NCI-H1105 treated with DMSO at 0.1 percent for 48 hours (cell line): ENCODE results near the gene RAI1.

Experiments
- DNase-seq: peaks from one replicate; lab custom pipeline; 2025; lab: John Stamatoyannopoulos, UW

Gene RAI1

GRCh38 chr17:17750881-17751280 is 69.6 kb downstream of the RAI1 start:
- DNase-seq = no peak

GRCh38 chr17:17751489-17752088 is 70.3 kb downstream of the RAI1 start:
- DNase-seq = no peak

- DNase-seq = no peak
Observed at GRCh38 chr17:17752089-17752820, 71.0 kb downstream of the RAI1 start.

GRCh38 chr17:17752821-17753321 is 71.6 kb downstream of the RAI1 start:
- no peak for DNase-seq

GRCh38 chr17:17754719-17755686 is 73.7 kb downstream of the RAI1 start:
- no peak for DNase-seq

GRCh38 chr17:17755715-17756114 is 74.5 kb downstream of the RAI1 start:
- DNase-seq = no peak

- peak; percentile 83 for DNase-seq
Observed at GRCh38 chr17:17757391-17757791, 76.1 kb downstream of the RAI1 start.

GRCh38 chr17:17757956-17758845 is 76.9 kb downstream of the RAI1 start:
- DNase-seq = peak; percentile 94

GRCh38 chr17:17758941-17759563 is 77.8 kb downstream of the RAI1 start:
- no peak for DNase-seq

- no peak for DNase-seq
Observed at GRCh38 chr17:17760350-17760749, 79.1 kb downstream of the RAI1 start.

- no peak for DNase-seq
Observed at GRCh38 chr17:17760872-17761550, 79.8 kb downstream of the RAI1 start.

GRCh38 chr17:17761894-17762743 is 80.9 kb downstream of the RAI1 start:
- DNase-seq = no peak

GRCh38 chr17:17762744-17763105 is 81.5 kb downstream of the RAI1 start:
- DNase-seq = no peak

- no peak for DNase-seq
Observed at GRCh38 chr17:17763136-17763535, 81.9 kb downstream of the RAI1 start.

GRCh38 chr17:17763734-17764133 is 82.5 kb downstream of the RAI1 start:
- DNase-seq = no peak

- no peak for DNase-seq
Observed at GRCh38 chr17:17765359-17766076, 84.3 kb downstream of the RAI1 start.

GRCh38 chr17:17766077-17766743 is 85.0 kb downstream of the RAI1 start:
- no peak for DNase-seq

- DNase-seq = no peak
Observed at GRCh38 chr17:17766744-17767120, 85.5 kb downstream of the RAI1 start.
